Measurements from ENCODE around the gene VAV1.

The VAV1 gene

GRCh38 chr19:6772028-6772865 is at the start of gene VAV1:
Gene VAV1 (plus strand): TSS chr19:6772708. CDS start chr19:6772808, 100 bp downstream.
- H3K4me3 Mint-ChIP-seq, result peak within 1 kb of the TSS; percentile 92 to 94
- H3K27me3 Mint-ChIP-seq, result no peaks in the 10 kb centered on the region
- H3K4me1 Mint-ChIP-seq, result peaks cover 41 to 56% of the 10 kb centered on the region in 2 donors
- peak within 1 kb of the TSS; percentile 98 for H3K27ac Mint-ChIP-seq
- H3K9me3 Mint-ChIP-seq, result peaks cover 8 to 18% of the 10 kb centered on the region in 2 donors
- peak; percentile 82 for DNase-seq
- ATAC-seq (replicated peaks), result peak; percentile 74 to 77
- H3K36me3 Mint-ChIP-seq, result peaks cover 24 to 28% of the 10 kb centered on the region in 2 donors

- Mint-ChIP-seq H3K27ac (peak overlapping the region; percentile 25), H3K4me1 (peaks cover 37 to 72% of the 10 kb centered on the region in 2 donors), H3K36me3 (peaks cover 0 to 1% of the 10 kb centered on the region in 2 donors), H3K27me3 (no peaks in the 10 kb centered on the region), H3K4me3 (peak overlapping the region; percentile 14 to 28), H3K9me3 (no peaks in the 10 kb centered on the region)
- DNase-seq (no peak), ATAC-seq (replicated peaks) (no peak)
These were observed 49.3 kb upstream of the VAV1 start for GRCh38 chr19:6723108-6723618.

GRCh38 chr19:6723738-6724137 is 48.8 kb upstream of the VAV1 start:
- Mint-ChIP-seq H3K4me1 (peaks cover 42 to 75% of the 10 kb centered on the region in 2 donors), H3K27ac (peak overlapping the region; percentile 15), H3K27me3 (no peaks in the 10 kb centered on the region), H3K4me3 (no peak overlapping the region), H3K9me3 (no peaks in the 10 kb centered on the region), H3K36me3 (peaks cover 0 to 5% of the 10 kb centered on the region in 2 donors)
- no peak for DNase-seq
- ATAC-seq (replicated peaks), result no peak

- ATAC-seq (replicated peaks) (no peak), DNase-seq (no peak)
- Mint-ChIP-seq H3K27me3 (no peaks in the 10 kb centered on the region), H3K27ac (peak overlapping the region; percentile 15), H3K4me1 (peaks cover 44 to 85% of the 10 kb centered on the region in 2 donors), H3K9me3 (no peaks in the 10 kb centered on the region), H3K4me3 (no peak overlapping the region), H3K36me3 (peaks cover 4 to 12% of the 10 kb centered on the region in 2 donors)
These were observed 47.6 kb upstream of the VAV1 start for GRCh38 chr19:6724631-6725492.

GRCh38 chr19:6725513-6726231 is 46.8 kb upstream of the VAV1 start:
- Mint-ChIP-seq H3K4me1 (peaks cover 38 to 77% of the 10 kb centered on the region in 2 donors), H3K27ac (no peak overlapping the region), H3K4me3 (no peak overlapping the region), H3K27me3 (no peaks in the 10 kb centered on the region), H3K9me3 (no peaks in the 10 kb centered on the region), H3K36me3 (peaks cover 7 to 17% of the 10 kb centered on the region in 2 donors)
- no peak for ATAC-seq (replicated peaks)
- DNase-seq, result no peak

GRCh38 chr19:6728346-6728745 is 44.2 kb upstream of the VAV1 start:
- Mint-ChIP-seq H3K4me3 (peak overlapping the region; percentile 25 to 55), H3K4me1 (peaks cover 33 to 50% of the 10 kb centered on the region in 2 donors), H3K36me3 (peaks cover 18 to 37% of the 10 kb centered on the region in 2 donors), H3K9me3 (no peaks in the 10 kb centered on the region), H3K27ac (peak overlapping the region; percentile 94), H3K27me3 (no peaks in the 10 kb centered on the region)
- ATAC-seq (replicated peaks), result peak; percentile 74 to 78
- DNase-seq, result no peak

GRCh38 chr19:6729573-6730152 is 42.8 kb upstream of the VAV1 start:
- ATAC-seq (replicated peaks), result no peak
- Mint-ChIP-seq H3K36me3 (peaks cover 20 to 47% of the 10 kb centered on the region in 2 donors), H3K4me1 (peaks cover 24 to 37% of the 10 kb centered on the region in 2 donors), H3K4me3 (no peak overlapping the region), H3K9me3 (no peaks in the 10 kb centered on the region), H3K27ac (peak overlapping the region; percentile 32), H3K27me3 (no peaks in the 10 kb centered on the region)
- no peak for DNase-seq

- Mint-ChIP-seq H3K36me3 (peaks cover 20 to 47% of the 10 kb centered on the region in 2 donors), H3K27ac (no peak overlapping the region), H3K4me3 (no peak overlapping the region), H3K4me1 (peaks cover 19 to 31% of the 10 kb centered on the region in 2 donors), H3K9me3 (no peaks in the 10 kb centered on the region), H3K27me3 (no peaks in the 10 kb centered on the region)
- ATAC-seq (replicated peaks), result peak; percentile 50 to 54
- DNase-seq, result no peak
These were observed 42.2 kb upstream of the VAV1 start for GRCh38 chr19:6730153-6730804.

- DNase-seq (no peak), ATAC-seq (replicated peaks) (no peak)
- Mint-ChIP-seq H3K27me3 (no peaks in the 10 kb centered on the region), H3K27ac (no peak overlapping the region), H3K36me3 (peaks cover 20 to 47% of the 10 kb centered on the region in 2 donors), H3K4me3 (no peak overlapping the region), H3K9me3 (no peaks in the 10 kb centered on the region), H3K4me1 (peaks cover 16 to 35% of the 10 kb centered on the region in 2 donors)
These were observed 41.4 kb upstream of the VAV1 start for GRCh38 chr19:6730941-6731670.

- Mint-ChIP-seq H3K36me3 (peaks cover 20 to 47% of the 10 kb centered on the region in 2 donors), H3K27ac (no peak overlapping the region), H3K9me3 (no peaks in the 10 kb centered on the region), H3K4me3 (no peak overlapping the region), H3K27me3 (no peaks in the 10 kb centered on the region), H3K4me1 (peaks cover 18 to 40% of the 10 kb centered on the region in 2 donors)
- no peak for ATAC-seq (replicated peaks)
- DNase-seq, result no peak
These were observed 40.7 kb upstream of the VAV1 start for GRCh38 chr19:6731822-6732221.

GRCh38 chr19:6732803-6733337 is 39.6 kb upstream of the VAV1 start:
- Mint-ChIP-seq H3K27me3 (no peaks in the 10 kb centered on the region), H3K4me1 (peaks cover 19 to 36% of the 10 kb centered on the region in 2 donors), H3K9me3 (no peaks in the 10 kb centered on the region), H3K36me3 (peaks cover 20 to 47% of the 10 kb centered on the region in 2 donors), H3K27ac (no peak overlapping the region), H3K4me3 (no peak overlapping the region)
- DNase-seq (no peak), ATAC-seq (replicated peaks) (no peak)

- Mint-ChIP-seq H3K9me3 (no peaks in the 10 kb centered on the region), H3K27ac (no peak overlapping the region), H3K36me3 (peaks cover 20 to 43% of the 10 kb centered on the region in 2 donors), H3K4me3 (no peak overlapping the region), H3K27me3 (no peaks in the 10 kb centered on the region), H3K4me1 (peaks cover 20 to 36% of the 10 kb centered on the region in 2 donors)
- DNase-seq (no peak), ATAC-seq (replicated peaks) (no peak)
These were observed 39.0 kb upstream of the VAV1 start for GRCh38 chr19:6733338-6734095.

Measured in stimulated activated naive B cell treated with anti-CD40 and anti-IgM and Interleukin-4, amounts not matched to agents 10 μg/mL and 1 μg/mL and 100 μg/mL, for 72 hours (primary cell).